CD4-positive, alpha-beta T cell treated with Interleukin-10 for 1 hour (primary cell): ENCODE measurements around the gene LAMA5.

Experiments used
- DNase-seq: peaks from one replicate; pipeline ENCODE4 v3.0.0-alpha.2; 2020

LAMA5 gene

GRCh38 chr20:62299666-62300236, 67.4 kb downstream of the LAMA5 start:
- no peak for DNase-seq

GRCh38 chr20:62298577-62299249, 68.4 kb downstream of the LAMA5 start:
- DNase-seq: no peak

GRCh38 chr20:62297449-62298227, 69.5 kb downstream of the LAMA5 start:
- DNase-seq: no peak

- no peak for DNase-seq
Observed at GRCh38 chr20:62296724-62297448, 70.2 kb downstream of the LAMA5 start.

GRCh38 chr20:62294516-62294915, 72.6 kb downstream of the LAMA5 start:
- DNase-seq: no peak

GRCh38 chr20:62293946-62294345, 73.2 kb downstream of the LAMA5 start:
- DNase-seq: no peak

- DNase-seq: no peak
Observed at GRCh38 chr20:62293111-62293784, 73.9 kb downstream of the LAMA5 start.

GRCh38 chr20:62292108-62292507, 75.0 kb downstream of the LAMA5 start:
- peak; percentile 33 for DNase-seq

- no peak for DNase-seq
Observed at GRCh38 chr20:62291251-62292066, 75.7 kb downstream of the LAMA5 start.

GRCh38 chr20:62289898-62290297, 77.2 kb downstream of the LAMA5 start:
- no peak for DNase-seq

- DNase-seq: no peak
Observed at GRCh38 chr20:62289131-62289530, 78.0 kb downstream of the LAMA5 start.

GRCh38 chr20:62288535-62289105, 78.5 kb downstream of the LAMA5 start:
- DNase-seq: no peak

GRCh38 chr20:62287759-62288534, 79.2 kb downstream of the LAMA5 start:
- DNase-seq: no peak

GRCh38 chr20:62287129-62287528, 80.0 kb downstream of the LAMA5 start:
- DNase-seq: no peak

GRCh38 chr20:62286493-62287064, 80.5 kb downstream of the LAMA5 start:
- no peak for DNase-seq

- DNase-seq: no peak
Observed at GRCh38 chr20:62285722-62286121, 81.4 kb downstream of the LAMA5 start.

GRCh38 chr20:62285151-62285550, 82.0 kb downstream of the LAMA5 start:
- DNase-seq: no peak

- DNase-seq: no peak
Observed at GRCh38 chr20:62284448-62284847, 82.7 kb downstream of the LAMA5 start.

GRCh38 chr20:62282877-62283503, 84.1 kb downstream of the LAMA5 start:
- no peak for DNase-seq

GRCh38 chr20:62282103-62282502, 85.0 kb downstream of the LAMA5 start:
- DNase-seq: no peak
